Nephron (organoid): ENCODE measurements around the gene SFXN4.

Experiments
- H3K27ac Mint-ChIP-seq, 3 experiments: 2 replicates each; pipeline ENCODE4 v1.8.0; 2020; ENCODE audit warnings: mixed read lengths in 3 of 3, mild to moderate bottlenecking in 2 of 3, moderate library complexity in 1 of 3
- H3K27me3 Mint-ChIP-seq: 2 replicates; pipeline ENCODE4 v1.8.0; 2021; ENCODE audit warnings: low read depth, mild to moderate bottlenecking, moderate library complexity, mixed read lengths
- H3K36me3 Mint-ChIP-seq: 2 replicates; pipeline ENCODE4 v1.8.0; 2020; ENCODE audit warnings: low read depth, mixed read lengths
- H3K4me1 Mint-ChIP-seq: 2 replicates; pipeline ENCODE4 v1.8.0; 2020; ENCODE audit warnings: mixed read lengths
- H3K4me3 Mint-ChIP-seq, 3 experiments: 2 replicates each; pipeline ENCODE4 v1.8.0; 2020; ENCODE audit warnings: mild to moderate bottlenecking in 3 of 3, mixed read lengths in 3 of 3, moderate library complexity in 2 of 3
- H3K9me3 Mint-ChIP-seq: 2 replicates; pipeline ENCODE4 v1.8.0; 2020; ENCODE audit warnings: mixed read lengths
- CTCF ChIP-seq, 3 experiments: fragments of 200-600 bp; sonication (generic); IDR thresholded peaks; one replicate each; pipeline ENCODE4 v1.5.0; 2021; ENCODE audit warnings: antibody characterized with exemption in 3 of 3; ENCODE audit not compliant: unreplicated experiment in 3 of 3

The SFXN4 gene

DNA sequence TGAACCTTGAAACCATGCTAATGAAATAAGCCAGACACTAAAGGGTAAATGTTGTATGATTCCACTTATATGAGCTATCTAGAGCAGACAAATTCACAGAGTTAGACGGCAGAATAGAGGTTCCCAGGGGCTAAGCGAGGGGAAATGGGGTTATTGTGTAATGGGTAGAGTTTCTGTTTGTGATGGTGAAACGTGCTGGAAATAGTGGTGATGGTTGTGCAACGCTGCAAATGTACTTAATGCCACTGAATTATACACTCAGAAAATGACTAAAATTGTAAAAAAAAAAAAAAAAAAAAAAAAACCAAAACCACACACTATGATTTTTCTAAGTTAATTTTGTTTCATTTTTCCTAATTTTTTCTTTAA is 30.0 kb downstream of the SFXN4 start:
- no peaks in the 10 kb centered on the region for H3K27me3 Mint-ChIP-seq
- H3K9me3 Mint-ChIP-seq, result no peaks in the 10 kb centered on the region
- H3K27ac Mint-ChIP-seq, result no peak overlapping the region
- TF ChIP-seq CTCF (IDR thresholded peaks at IDR 0.05; ENCODE audit: unreplicated experiment in 3 of 3), result no peak
- H3K36me3 Mint-ChIP-seq, result peaks cover 55% of the 10 kb centered on the region
- H3K4me1 Mint-ChIP-seq, result no peaks in the 10 kb centered on the region
- H3K4me3 Mint-ChIP-seq, result no peak overlapping the region

DNA sequence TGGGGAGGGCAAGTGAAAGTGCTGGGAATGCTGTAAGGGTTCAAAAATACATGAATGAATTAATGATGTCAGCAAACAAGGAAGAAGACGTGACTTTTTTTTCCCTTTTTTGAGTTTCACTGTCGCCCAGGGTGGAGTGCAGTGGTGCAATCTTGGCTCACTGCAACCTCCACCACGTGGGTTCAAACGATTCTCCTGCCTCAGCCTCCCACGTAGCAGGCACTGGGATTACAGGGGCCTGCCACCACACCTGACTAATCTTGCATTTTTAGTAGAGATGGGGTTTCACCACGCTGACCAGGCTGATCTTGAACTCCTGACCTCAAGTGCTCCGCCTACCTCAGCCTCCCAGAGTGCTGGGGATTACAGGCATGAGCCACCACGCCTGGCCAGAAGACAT is 31.6 kb downstream of the SFXN4 start:
- Mint-ChIP-seq H3K9me3 (no peaks in the 10 kb centered on the region), H3K4me1 (no peaks in the 10 kb centered on the region), H3K27ac (no peak overlapping the region), H3K27me3 (no peaks in the 10 kb centered on the region), H3K36me3 (peaks cover 58% of the 10 kb centered on the region), H3K4me3 (no peak overlapping the region)
- no peak for TF ChIP-seq CTCF (IDR thresholded peaks at IDR 0.05; ENCODE audit: unreplicated experiment in 3 of 3)

- Mint-ChIP-seq H3K27ac (no peak overlapping the region), H3K4me1 (no peaks in the 10 kb centered on the region), H3K36me3 (peaks cover 57% of the 10 kb centered on the region), H3K4me3 (no peak overlapping the region), H3K9me3 (no peaks in the 10 kb centered on the region), H3K27me3 (no peaks in the 10 kb centered on the region)
- TF ChIP-seq CTCF (IDR thresholded peaks at IDR 0.05; ENCODE audit: unreplicated experiment in 3 of 3), result no peak
These were observed 32.8 kb downstream of the SFXN4 start for GRCh38 chr10:119132521-119133345.

DNA sequence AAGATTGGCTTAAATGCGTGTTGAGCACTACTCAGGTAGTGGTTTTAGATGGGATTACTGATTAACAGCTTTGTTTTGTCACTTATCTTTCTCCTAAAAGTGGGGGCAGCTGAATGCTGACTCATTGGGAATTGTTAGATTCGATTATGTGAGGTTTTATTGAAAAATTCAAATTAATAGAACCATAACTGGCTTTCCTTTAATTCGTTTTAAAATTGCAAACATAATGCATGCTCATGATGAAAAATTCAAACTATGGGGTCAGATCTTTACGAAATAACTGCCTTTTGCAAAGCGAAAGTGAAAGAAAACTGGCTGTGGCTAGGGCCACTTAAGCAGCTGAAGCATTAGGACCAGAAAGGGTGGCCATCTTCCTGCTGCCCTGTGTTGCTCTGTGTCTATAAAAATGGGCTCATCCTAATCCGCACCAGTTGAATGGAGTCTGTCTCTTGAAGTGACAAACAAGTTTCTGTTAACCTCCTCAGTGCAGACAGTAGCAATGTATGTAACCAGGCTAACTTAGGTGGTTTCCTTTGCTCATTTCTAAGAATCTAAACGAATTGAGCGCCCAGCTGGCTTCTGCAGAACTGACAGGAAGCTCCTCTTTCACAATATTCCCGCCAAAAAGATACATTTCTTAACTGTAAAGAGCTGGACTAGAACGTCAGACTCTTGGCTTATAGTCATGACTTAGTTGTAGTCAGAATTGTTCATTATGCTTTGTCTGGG is 33.8 kb downstream of the SFXN4 start:
- Mint-ChIP-seq H3K36me3 (peaks cover 63% of the 10 kb centered on the region), H3K9me3 (no peaks in the 10 kb centered on the region), H3K4me3 (no peak overlapping the region), H3K27me3 (no peaks in the 10 kb centered on the region), H3K27ac (no peak overlapping the region), H3K4me1 (no peaks in the 10 kb centered on the region)
- TF ChIP-seq CTCF (IDR thresholded peaks at IDR 0.05; ENCODE audit: unreplicated experiment in 3 of 3), result no peak

DNA sequence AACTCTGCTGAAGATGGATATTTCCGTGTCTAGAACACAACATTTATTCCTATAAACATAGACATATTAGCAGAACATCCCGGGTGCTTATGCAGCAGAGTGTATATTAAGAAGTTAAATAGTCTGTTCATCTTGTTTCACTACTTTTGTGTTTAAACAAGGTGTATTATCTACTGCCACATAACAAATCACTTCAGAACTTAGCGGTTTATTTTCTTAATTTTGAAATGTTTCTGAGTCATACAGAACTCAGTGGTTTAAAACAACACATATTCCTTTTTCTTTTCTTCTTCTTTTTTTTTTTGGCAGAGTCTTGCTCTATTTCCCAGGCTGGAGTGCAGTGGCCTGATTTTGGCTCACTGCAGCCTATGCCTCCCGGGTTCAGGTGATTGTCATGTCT is 35.8 kb downstream of the SFXN4 start:
- H3K27me3 Mint-ChIP-seq, result no peaks in the 10 kb centered on the region
- peaks cover 66% of the 10 kb centered on the region for H3K36me3 Mint-ChIP-seq
- no peak overlapping the region for H3K4me3 Mint-ChIP-seq
- H3K27ac Mint-ChIP-seq, result no peak overlapping the region
- H3K4me1 Mint-ChIP-seq, result no peaks in the 10 kb centered on the region
- no peaks in the 10 kb centered on the region for H3K9me3 Mint-ChIP-seq
- TF ChIP-seq CTCF (IDR thresholded peaks at IDR 0.05; ENCODE audit: unreplicated experiment in 3 of 3), result no peak
